DMS79 treated with DMSO at 0.1 percent for 48 hours (cell line): ENCODE measurements around the gene ZNF91.
"Not testable (repeated sequence)": the region's sequence is repeated elsewhere in the genome, so short reads cannot be mapped to it uniquely, and the experiment has no call there.

Source experiments
- DNase-seq: peaks from one replicate; lab custom pipeline; 2025; lab: John Stamatoyannopoulos, UW

The ZNF91 gene

DNA sequence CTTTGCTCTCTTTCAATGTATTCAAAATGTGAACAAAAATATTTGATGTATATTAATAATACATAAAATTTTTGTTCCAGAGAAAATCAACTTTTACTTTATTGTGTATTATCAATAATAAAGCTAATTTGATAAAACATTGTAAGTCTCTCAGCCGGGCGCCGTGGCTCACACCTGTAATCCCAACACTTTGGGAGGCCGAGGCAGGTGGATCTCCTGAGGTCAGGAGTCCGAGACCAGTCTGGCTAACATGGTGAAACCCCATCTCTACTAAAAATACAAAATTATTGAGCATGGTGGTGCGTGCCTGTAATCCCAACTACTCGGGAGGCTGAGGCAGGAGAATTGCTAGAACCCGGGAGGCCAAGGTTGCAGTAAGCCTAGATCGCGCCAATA is 449 bp upstream of the ZNF91 start:
- DNase-seq: not testable (repeated sequence)

DNA sequence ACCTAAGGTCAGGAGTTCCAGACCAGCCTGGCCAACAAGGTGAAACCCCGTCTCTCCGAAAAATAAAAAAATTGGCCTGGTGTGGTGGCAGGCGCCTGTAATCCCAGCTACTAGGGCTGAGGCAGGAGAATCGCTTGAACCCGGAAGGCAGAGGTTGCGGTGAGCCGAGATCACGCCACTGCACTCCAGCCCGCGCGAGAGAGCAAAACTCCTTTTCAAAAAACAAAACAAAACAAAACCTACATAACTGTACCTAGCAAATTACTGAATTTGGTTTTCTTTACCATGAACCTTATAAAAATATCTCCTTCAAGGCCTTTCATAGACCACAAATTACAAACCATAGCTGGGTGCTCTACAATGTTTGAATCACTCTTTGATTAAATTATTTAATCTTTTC is 760 bp downstream of the ZNF91 start:
- DNase-seq: peak; percentile 21

DNA sequence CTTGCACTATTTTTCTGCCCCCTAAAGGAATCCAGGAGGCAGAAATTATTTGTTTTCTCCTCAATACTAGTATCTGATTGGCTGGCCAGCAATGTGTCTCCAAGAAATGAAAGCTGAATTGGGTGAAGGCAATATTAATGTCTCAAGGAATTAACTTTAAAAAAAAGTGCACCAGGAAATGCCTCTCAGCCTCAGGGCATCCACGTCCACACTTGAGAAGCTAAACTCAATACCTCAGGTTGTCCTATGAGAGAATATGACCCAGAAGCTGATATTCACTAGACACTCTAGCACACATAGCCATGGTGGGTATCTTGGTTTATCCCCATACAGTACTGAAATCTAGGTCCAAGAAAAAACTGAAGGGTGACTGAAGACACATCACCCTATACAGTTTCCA is 2.1 kb downstream of the ZNF91 start:
- DNase-seq: no peak

DNA sequence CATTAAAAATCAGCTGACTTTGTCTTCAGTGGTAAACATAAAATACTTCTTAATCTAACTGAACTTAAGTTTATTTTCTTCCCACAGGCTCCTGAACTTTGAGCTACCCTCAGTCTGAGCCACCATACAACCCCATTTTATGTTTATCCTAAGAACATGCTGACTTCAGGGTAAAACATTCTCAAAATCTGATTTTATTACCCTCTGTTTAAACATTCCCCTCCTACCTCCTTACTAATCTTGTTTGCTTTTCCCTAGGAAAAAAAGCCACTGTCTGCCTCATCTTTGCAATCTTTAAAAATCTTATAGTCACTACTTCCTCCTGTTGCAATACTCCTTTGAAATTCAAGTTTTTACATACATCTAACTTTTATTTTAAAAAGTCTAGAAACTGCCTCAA is 4.0 kb downstream of the ZNF91 start:
- no peak for DNase-seq

DNA sequence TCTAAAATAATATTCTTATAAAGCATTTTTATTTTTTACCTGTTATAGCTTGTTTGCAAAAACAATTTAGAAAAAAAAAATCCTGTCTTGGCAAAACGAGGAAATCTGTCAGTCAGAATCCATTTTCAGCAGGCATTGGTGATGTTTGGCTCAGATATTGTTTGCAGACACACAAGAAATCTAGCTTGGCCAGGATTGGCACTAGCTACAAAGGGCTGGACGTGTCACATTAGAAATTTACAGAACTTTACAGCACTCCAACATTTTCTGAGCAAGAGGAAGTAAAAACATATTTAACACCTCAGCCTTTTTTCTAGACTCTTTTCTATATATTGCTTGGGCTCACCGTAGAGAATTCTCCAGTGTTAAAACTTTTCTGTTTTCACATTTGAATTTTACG is 9.9 kb downstream of the ZNF91 start:
- no peak for DNase-seq

DNA sequence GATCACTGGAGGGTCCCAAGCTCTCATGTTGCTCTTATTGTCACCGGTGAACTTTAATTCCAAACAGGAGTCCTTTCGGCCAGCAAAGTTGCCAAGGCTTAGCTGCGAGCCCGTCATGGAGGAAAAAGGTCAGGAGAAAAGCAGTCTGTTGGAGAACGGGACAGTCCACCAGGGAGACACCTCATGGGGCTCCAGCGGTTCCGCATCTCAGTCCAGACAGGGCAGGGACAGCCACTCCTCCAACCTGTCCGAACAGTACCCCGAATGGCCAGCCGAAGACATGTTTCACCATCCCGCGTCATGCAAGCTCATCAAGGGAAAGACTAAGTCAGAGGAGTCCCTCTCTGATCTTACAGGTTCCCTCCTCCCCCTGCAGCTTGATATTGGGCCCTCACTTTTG is 10.4 kb downstream of the ZNF91 start:
- no peak for DNase-seq

DNA sequence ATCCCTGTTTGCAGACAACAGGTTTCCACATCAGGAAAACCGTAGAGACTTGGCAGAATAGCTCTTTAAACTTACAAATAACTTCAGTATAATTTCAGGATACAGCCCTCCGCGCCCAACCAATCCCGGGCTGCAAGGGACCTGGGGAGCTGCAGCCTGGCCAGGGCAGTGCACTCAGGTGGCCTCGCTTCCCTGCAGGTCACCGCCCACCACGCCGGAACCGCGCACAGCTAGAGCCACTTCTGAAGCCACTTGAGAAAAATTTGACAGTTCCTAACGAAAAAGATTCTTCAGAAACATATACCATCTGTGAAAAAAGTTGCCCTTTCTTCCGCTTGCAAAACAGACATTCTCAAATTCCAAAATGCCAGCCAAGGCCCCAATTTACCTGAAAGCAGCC is 11.1 kb downstream of the ZNF91 start:
- DNase-seq: no peak

DNA sequence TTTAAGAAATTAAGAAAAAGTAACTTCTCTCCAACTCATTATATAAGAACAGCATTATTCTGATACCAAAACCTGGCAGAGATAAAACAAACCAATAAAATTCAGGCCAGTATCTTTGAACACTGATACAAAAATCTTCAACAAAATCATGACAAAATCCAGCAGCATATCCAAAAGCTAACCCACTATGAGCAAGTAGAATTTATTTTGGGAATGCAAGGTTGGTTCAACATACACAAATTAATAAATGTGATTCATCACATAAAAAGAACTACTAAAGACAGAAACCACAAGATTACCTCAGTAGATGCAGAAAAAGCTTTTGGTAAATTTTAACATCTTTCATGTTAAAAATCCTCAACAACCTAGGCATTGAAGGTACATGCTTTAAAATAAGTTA is 12.3 kb downstream of the ZNF91 start:
- no peak for DNase-seq

DNA sequence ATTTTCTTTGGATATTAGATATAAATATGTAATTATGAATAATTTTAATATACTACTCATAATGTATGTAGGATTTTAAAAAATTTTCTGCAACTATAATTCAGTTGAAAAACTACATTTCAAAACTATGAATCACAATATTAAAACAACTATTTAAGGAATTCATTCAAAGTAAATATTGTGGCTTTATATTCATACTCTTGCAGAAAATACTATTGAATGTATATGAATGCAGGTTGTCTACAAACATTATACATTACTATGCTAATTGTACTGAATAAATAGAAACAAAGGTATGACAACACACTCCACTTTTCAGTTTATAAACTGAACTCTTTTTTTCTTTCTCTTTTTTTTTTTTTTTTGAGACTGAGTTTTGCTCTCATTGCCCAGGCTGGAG is 14.2 kb downstream of the ZNF91 start:
- no peak for DNase-seq

DNA sequence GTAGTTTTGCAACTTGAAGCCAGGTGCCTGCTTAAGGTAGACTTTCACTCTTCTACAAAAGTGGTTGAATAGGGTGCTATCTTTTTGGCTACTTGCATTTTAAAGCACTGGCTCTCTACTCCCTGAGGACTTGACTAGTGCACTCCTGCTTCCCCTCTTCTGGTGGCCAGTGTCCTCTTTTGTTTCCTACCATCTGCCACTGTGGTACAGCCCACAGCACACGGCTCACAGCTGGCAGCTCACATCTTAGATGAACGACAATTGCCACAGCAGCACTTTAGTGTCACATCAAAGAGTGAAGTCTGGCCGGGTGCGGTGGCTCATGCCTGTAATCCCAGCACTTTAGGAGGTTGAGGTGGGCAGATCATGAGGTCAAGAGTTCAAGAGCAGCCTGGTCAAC is 15.6 kb downstream of the ZNF91 start:
- DNase-seq: not testable (repeated sequence)

DNA sequence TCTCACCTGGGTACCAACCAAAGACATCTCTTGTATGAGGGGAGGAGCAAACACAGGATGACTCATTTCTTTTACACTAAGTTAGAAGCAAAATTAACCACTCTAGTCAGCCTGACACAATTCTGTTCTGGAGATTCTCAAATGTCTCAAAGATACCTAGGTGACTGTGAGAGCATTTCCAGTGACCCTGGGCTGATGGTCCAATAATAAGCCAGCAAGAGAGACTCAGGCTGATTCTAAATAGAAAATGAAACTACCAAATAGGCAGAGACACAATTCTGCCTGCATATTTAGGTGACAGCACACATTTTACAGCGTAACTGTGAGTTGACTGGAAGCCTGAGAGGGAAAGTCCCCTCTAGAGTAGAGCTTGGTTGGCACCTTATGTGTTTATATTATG is 16.3 kb downstream of the ZNF91 start:
- DNase-seq: no peak

DNA sequence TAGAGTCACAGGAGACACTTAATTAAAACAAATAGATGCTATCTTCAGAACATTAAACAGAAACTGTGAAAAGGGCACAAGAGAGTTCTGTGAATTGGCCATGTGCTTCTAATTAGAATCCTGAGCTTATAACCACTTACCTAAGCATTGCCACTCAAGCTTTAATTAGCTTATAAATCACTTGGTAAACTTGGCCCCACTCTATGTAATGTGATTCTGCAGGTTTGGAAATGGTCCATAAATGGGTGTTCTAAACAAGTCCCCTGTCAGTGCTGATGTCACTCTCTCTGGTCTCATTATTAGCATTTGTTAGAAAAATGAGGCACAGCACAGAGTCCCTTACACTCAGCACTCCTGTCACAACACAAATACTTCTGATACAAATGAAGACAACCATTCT is 18.0 kb downstream of the ZNF91 start:
- DNase-seq: no peak

DNA sequence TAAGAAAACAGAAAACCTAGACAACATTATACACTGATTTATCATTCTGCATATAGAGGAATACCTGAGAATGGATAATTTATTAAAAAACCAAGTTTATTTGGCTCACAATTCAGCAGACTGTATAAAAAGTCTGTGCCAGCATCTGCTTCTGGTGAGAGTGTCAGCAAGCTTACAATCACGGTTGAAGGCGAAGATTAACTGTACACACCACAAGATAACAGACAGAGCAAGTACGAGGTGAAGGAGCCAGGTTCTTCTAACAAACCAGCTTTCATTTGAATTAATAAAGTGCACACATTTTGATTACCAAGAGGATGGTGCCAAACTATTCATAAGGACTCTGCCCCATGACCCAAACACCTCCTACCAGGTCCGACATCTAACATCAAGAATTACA is 28.8 kb downstream of the ZNF91 start:
- no peak for DNase-seq

DNA sequence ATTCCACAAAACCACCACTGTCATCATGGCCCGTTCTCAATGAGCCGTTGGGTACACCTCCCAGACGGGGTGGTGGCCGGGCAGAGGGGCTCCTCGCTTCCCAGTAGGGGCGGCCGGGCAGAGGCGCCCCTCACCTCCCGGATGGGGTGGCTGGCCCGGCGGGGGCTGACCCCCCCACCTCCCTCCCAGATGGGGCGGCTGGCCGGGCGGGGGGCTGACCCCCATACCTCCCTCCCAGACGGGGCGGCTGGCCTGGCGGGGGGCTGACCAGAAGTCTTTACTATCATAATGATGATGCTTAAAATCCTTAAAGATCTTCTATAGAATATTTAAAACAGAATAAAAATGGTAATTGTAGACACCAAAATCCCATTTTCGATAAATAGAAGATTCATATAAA is 29.2 kb downstream of the ZNF91 start:
- not testable (repeated sequence) for DNase-seq

DNA sequence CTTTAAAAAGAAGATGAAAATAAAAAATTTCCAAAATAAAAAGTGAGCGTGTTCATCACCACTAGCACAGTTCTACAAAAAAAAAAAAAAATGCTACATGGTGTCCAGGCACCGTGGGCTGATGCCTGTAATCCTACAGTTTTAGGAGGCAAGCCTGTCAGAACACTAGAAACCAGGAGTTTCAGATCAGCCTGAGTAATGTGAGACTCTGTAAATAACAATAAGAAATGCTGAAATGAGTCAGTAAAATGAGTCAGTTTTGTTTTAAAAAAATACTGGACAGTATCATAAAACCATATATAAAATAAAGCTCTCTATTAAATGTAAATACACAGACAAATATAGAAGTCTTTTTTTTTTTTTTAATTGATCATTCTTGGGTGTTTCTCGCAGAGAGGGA is 30.0 kb downstream of the ZNF91 start:
- DNase-seq: no peak

DNA sequence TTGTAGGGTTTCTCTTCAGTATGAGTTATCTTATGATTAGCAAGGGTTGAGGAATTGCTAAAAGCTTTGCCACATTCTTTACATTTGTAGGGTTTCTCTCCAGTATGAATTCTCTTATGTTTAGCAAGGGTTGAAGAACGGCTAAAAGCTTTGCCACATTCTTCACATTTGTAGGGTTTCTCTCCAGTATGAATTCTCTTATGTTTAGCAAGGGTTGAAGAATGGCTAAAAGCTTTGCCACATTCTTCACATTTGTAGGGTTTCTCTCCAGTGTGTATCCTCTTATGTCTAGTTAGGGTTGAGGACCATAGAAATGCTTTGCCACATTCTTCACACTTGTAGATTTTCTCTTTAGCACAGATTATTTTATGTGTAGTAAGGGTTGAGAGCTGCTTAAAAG is 33.4 kb downstream of the ZNF91 start:
- DNase-seq: not testable (repeated sequence)

DNA sequence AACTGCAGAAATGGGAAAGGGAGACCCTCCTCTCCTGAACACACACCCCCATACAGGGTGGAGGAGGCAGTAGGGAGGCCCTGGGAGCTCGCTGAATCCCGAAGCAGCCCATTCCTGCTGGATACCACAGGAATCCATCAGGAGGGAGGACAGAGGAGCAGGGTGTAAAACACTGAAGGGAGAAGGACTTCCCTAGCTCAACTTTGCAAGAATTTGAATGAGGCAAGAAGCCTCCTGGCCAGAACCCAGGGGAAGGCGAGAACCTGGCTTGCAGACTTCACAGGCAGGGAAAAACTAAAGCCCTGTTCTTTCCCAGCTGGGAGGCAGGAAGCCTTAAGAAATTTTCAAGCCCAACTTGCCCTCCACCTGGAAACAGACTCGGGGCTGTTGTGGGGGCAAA is 43.5 kb downstream of the ZNF91 start:
- DNase-seq: no peak

DNA sequence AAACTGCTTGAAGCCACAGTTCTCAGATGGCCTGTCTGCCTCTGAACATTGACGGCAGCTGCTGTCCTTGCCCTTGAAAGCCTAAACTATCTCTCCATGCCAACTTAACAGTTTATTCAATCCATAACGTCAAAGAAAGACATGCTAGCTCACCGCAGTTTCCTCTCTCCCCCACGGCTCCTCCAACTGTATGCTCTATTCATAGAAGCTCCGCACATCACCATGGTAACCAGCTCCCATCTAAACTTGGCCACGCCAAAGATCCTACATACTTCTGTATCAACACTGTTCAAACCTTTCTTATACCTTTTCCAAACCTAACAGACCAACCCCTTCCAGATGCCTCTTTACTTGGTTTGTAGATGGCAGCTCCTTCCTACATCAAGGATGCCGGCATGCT is 48.6 kb downstream of the ZNF91 start:
- DNase-seq: no peak

DNA sequence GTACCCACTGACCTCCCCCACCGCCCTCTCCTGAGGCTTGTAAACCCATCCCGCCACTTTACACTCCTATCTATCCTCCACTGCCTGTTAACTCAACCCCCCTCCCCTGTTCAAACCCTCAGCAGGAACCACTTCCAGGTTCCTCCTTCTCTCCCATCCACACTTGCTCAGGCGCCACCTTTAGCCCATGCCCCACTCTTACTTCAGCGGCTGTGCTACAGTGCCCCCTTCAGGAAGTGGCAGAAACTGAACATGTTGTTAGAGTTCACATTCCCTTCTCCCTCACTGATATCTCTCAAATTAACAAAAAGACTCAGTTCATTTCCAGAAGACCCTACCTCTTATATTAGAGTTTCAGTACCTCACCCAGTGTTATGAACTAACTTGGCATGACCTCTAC is 49.4 kb downstream of the ZNF91 start:
- no peak for DNase-seq

DNA sequence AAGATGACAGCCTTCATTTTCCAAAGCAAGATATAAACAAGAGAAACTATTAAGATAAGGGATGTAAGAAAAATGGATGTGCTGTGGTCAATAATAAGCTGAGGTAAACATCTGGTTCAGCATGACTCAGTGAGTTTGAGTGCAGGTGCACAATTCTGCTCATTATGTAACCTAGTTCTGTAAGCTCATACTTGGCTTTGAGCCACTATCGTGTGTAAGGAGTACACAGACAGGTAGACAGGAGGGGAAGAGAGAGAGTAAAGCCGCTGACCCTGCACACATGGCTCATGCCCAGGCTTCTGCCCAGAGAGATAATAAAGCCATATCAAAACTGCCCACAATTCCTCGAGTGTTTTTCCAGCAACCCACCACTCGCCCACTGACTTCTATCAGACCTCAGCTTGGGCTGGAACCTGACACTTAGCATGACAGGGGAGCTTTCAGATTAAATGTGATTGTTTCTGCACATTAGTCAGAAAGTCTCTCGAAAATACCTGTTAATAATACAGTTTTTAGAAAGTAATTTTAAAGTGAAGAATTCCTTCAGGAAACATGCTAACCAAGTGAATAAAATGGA is 51.7 kb downstream of the ZNF91 start:
- no peak for DNase-seq

DNA sequence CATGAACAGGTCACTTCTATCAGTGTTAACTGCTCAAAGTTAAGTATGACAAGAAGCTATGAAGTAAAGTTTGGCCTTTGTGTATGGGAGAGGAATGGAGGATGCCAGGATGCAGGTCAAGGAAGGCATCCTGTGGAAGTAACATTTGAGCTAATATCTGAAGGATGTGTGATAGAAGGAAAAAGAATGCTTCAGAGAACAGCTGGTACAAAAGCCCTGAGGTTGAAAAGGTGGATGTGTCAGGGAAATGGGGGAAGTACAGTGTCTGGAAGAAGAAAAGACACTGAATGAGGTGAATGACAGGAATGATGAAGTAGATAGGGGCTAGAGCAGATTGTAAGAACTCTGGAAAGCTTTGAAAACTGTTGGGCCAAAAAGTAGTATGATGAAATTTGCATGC is 67.1 kb downstream of the ZNF91 start:
- no peak for DNase-seq

DNA sequence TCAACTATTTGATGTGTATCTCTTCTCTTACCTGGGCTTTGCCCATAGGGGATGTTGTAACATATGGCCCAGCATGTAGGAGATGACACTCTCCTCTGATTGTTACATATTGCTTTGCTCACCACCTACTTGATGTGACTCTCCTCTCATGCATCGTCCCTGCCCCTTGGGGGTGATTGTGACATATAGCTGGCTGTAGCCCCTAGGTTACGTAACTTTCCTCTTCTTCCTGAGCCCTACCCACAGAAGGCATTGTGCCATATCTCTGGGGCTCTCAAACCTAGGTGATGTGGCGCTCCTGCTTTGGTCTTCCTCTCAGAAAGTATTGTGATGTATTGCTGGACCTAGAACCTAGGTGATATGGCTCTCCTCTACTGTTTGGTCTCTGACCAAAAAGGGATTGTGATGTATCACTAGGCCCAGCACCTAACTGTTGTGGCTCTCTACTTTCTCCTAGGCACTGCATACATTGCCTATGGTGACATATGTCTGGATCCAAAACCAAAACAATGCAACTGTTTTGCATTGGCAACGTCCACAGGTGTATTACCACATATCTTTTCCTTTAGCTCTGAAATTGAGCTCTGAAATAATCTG is 73.2 kb downstream of the ZNF91 start:
- no peak for DNase-seq

DNA sequence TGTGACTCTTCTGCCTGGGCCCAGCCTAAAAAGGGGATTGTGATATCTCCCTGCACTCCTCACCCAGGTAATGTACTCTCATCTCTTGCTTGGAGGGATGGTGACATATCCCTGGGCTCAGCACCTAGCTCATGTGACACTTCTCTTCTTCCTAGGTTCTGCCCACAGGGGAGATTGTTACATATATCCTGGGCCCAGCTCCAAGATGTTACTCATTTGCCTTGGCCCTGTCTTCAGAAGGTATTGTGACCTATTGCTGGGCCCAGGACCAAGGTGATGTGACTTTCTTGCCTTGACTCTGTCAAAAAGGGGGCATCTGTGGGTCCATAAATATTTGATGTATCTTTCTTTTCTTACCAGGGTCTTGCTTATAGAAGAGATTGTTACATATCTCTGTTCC is 73.9 kb downstream of the ZNF91 start:
- not testable (repeated sequence) for DNase-seq

DNA sequence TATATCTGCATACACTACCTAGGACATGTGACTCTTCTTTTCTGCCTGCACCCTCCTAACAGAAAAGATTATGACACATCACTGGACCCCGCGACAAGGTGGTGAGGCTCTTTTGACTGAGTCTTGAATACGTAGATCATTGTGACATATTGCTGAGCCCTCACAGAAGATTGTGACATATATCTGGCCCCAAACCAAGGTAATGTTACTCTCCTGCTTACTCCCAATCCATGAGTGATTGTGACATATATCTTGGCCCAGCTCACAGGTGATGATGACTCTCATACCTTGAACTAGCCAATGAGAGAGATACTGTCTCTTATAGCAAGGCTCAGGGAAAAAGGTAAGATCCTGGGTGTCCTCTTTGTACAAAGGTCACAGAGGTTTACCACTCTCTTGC is 75.7 kb downstream of the ZNF91 start:
- DNase-seq: not testable (repeated sequence)

DNA sequence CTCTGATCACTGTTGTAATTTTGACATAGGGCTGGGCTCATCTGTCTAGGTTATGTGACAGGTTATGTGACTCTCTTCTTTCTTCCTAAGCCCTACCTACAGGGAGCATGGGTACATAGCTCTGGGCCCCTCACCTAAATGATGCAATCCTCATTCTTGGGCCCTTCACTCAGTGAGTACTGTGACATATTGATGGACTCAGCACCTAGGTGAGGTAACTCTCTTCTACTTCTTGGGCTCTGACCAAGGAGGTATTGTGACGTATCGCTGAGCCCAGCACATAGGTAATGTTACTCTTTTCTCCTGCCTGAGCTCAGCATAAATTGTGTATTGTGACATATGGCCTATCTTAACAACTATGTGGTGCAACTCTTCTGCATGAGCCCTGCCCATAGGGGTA is 76.3 kb downstream of the ZNF91 start:
- not testable (repeated sequence) for DNase-seq
